Neuronal stem cell (in vitro differentiated cells): ENCODE measurements around the gene CACNA2D2.

Experiments used
- DNase-seq: peaks from one replicate; pipeline ENCODE4 v3.0.0-alpha.2; 2013; ENCODE audit warnings: low spot score
- H2AFZ ChIP-seq: one replicate; pipeline ENCODE4 v1.6.1; 2013; ENCODE audit warnings: mild to moderate bottlenecking, low read length, inconsistent platforms
- H2AK5ac ChIP-seq: 2 replicates; pipeline ENCODE4 v1.6.1; 2013; ENCODE audit warnings: low read depth, mild to moderate bottlenecking, inconsistent platforms, low read length, moderate library complexity, mixed read lengths
- H2BK120ac ChIP-seq: 2 replicates; pipeline ENCODE4 v1.6.1; 2013; ENCODE audit warnings: low read depth, mild to moderate bottlenecking, inconsistent platforms, low read length, moderate library complexity, mixed read lengths
- H2BK12ac ChIP-seq: one replicate; pipeline ENCODE4 v1.6.1; 2013; ENCODE audit warnings: low read length, inconsistent platforms
- H2BK15ac ChIP-seq: 2 replicates; pipeline ENCODE4 v1.6.1; 2013; ENCODE audit warnings: mild to moderate bottlenecking, low read length, inconsistent platforms, mixed read lengths
- H2BK5ac ChIP-seq: one replicate; pipeline ENCODE4 v1.6.1; 2013; ENCODE audit warnings: inconsistent platforms, mild to moderate bottlenecking, low read length, moderate library complexity
- H3K14ac ChIP-seq: one replicate; pipeline ENCODE4 v1.6.1; 2013; ENCODE audit warnings: low read length, inconsistent platforms
- H3K18ac ChIP-seq: 2 replicates; pipeline ENCODE4 v1.6.1; 2013; ENCODE audit warnings: low read length, inconsistent platforms
- H3K23ac ChIP-seq: 2 replicates; pipeline ENCODE4 v1.6.1; 2013; ENCODE audit warnings: low read depth, mild to moderate bottlenecking, mixed read lengths, low read length, inconsistent platforms; ENCODE audit not compliant: poor library complexity
- H3K27ac ChIP-seq: replicated peaks from 3 replicates; pipeline ENCODE4 v1.5.1; 2013; ENCODE audit warnings: low read length, inconsistent platforms
- H3K27me3 ChIP-seq, 3 experiments: 2 replicates each; pipeline ENCODE4 v1.6.1; 2013; ENCODE audit warnings: low read length in 3 of 3, mild to moderate bottlenecking in 2 of 3, inconsistent platforms in 1 of 3, low read depth in 1 of 3, mixed read lengths in 1 of 3, moderate library complexity in 1 of 3; ENCODE audit not compliant: control insufficient read depth in 3 of 3, insufficient read depth in 3 of 3
- H3K36me3 ChIP-seq, 2 donors: replicated peaks in 1 of 2; 2 replicates each; pipeline ENCODE4 v1.6.1; 2013; ENCODE audit warnings: low read length in 2 of 2; ENCODE audit not compliant: control insufficient read depth in 2 of 2, insufficient read depth in 2 of 2
- H3K4ac ChIP-seq: 2 replicates; pipeline ENCODE4 v1.6.1; 2013; ENCODE audit warnings: inconsistent platforms, mild to moderate bottlenecking, low read length, moderate library complexity
- H3K4me1 ChIP-seq, 2 donors: 1 replicate in 1 of 2; 2 replicates in 1 of 2; pipeline ENCODE4 v1.6.1; 2013; ENCODE audit warnings: low read length in 2 of 2, low read depth in 1 of 2; ENCODE audit not compliant: control insufficient read depth in 2 of 2, insufficient read depth in 1 of 2
- H3K4me2 ChIP-seq: one replicate; pipeline ENCODE4 v1.6.1; 2013; ENCODE audit warnings: mild to moderate bottlenecking, low read length, inconsistent platforms; ENCODE audit not compliant: insufficient read depth, poor library complexity, severe bottlenecking
- H3K4me3 ChIP-seq, 2 donors: 2 replicates each; pipeline ENCODE4 v1.5.1; 2013; ENCODE audit warnings: low read length in 2 of 2, mild to moderate bottlenecking in 2 of 2, inconsistent platforms in 1 of 2, moderate library complexity in 1 of 2
- H3K79me1 ChIP-seq: one replicate; pipeline ENCODE4 v1.6.1; 2013; ENCODE audit warnings: low read depth, mild to moderate bottlenecking, inconsistent platforms, low read length, moderate library complexity
- H3K9ac ChIP-seq: one replicate; pipeline ENCODE4 v1.6.1; 2013; ENCODE audit warnings: mild to moderate bottlenecking, low read depth, low read length, inconsistent platforms; ENCODE audit not compliant: poor library complexity
- H3K9me3 ChIP-seq, 2 donors: replicated peaks in 1 of 2; 2 replicates each; pipeline versions ENCODE3 to v1.6.1; 2013; ENCODE audit warnings: low read length in 2 of 2, mild to moderate bottlenecking in 2 of 2, inconsistent platforms in 1 of 2, low read depth in 1 of 2, mixed read lengths in 1 of 2, moderate library complexity in 1 of 2; ENCODE audit not compliant: control insufficient read depth in 2 of 2, insufficient read depth in 1 of 2
- H4K8ac ChIP-seq: one replicate; pipeline ENCODE4 v1.6.1; 2013; ENCODE audit warnings: low read depth, mild to moderate bottlenecking, inconsistent platforms, low read length, moderate library complexity
- H4K91ac ChIP-seq: one replicate; pipeline ENCODE4 v1.6.1; 2013; ENCODE audit warnings: low read length, low read depth, mild to moderate bottlenecking, inconsistent platforms; ENCODE audit not compliant: poor library complexity
- WGBS, 2 donors: extraction: QIAGEN DNeasy Blood & Tissue Kit; methylation state at CpG; one replicate each; pipeline ENCODE4 v1.1.7; 2013; ENCODE audit warnings: missing lambda C conversion rate in 2 of 2, mixed read lengths in 1 of 2; ENCODE audit not compliant: insufficient read length in 2 of 2, insufficient replicate concordance in 1 of 2; ENCODE audit errors: extremely low coverage in 2 of 2; 5-methylcytosine and 5-hydroxymethylcytosine counted together

CACNA2D2 gene

DNA sequence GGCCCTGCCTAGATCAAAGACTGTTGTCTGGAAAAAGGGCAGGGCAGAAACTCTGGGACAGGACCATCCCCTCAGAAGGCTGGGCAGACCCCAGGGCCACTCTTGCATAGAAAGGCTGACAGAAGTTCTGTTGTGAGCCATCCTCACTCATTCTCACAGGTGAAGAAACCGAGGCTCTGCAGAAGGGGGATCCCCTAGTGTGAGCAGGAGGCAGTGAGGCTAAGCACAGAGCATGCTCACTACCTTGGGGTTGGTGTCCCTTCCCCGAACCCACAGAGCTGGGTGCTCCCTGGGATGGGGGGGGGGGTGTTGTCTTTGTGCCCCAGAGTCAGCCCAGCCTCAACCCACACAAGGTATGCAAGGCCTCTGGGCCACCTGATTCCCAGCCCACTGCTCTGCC is 93.2 kb downstream of the CACNA2D2 start:
- no peak for DNase-seq
- Histone ChIP-seq H3K4me1 (no peaks in the 10 kb centered on the region), H4K8ac (no peak overlapping the region), H3K79me1 (peaks cover 2% of the 10 kb centered on the region), H3K23ac (no peak overlapping the region), H3K27ac (no peak overlapping the region), H3K14ac (no peak overlapping the region), H3K4ac (no peak overlapping the region), H3K4me2 (no peak overlapping the region), H2BK15ac (no peak overlapping the region), H2AFZ (no peak overlapping the region), H4K91ac (no peak overlapping the region), H3K36me3 (no peaks in the 10 kb centered on the region), H3K9ac (no peak overlapping the region), H3K9me3 (peaks cover 0 to 2% of the 10 kb centered on the region in 2 donors), H3K4me3 (no peak overlapping the region), H3K18ac (no peak overlapping the region), H2BK5ac (no peak overlapping the region), H2AK5ac (no peak overlapping the region), H3K27me3 (peaks cover 0 to 35% (median 0%) of the 10 kb centered on the region in 3 experiments), H2BK12ac (no peak overlapping the region), H2BK120ac (no peak overlapping the region)
- no CpG with 5 or more reads among the region's 2 CpGs for WGBS, 2 donors

DNA sequence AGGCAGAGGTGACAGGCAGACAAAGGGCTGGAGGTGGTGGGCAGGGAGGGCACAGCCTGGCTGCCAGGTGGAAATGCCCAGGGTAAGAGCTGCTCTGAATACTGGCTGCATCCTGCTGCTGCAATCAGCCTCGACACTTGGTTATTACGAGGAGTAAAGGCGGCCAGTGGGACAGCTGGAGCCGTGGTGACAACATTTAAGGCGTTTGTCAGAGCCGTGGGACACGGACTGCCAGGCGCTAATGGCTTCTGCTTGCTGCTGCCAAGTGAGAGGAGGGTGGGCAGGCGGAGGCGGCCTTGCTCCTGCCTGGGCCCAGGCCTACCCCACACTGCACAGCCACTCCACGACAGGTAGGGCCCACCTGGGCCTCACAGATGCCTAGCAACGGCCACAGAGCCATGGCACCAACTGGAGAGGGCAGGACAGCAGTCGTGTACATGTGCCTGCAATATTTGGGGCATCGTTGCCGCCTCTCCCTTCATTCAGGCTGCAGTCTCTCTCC is 94.9 kb downstream of the CACNA2D2 start:
- peak overlapping the region; percentile 65 for H3K14ac ChIP-seq
- H3K9me3 ChIP-seq, result peaks cover 0 to 2% of the 10 kb centered on the region in 2 donors
- H3K36me3 ChIP-seq, result no peaks in the 10 kb centered on the region
- H3K27me3 ChIP-seq, result peaks cover 0 to 39% (median 0%) of the 10 kb centered on the region in 3 experiments
- no peak overlapping the region for H4K8ac ChIP-seq
- H2BK120ac ChIP-seq, result no peak overlapping the region
- no peak overlapping the region for H3K27ac ChIP-seq
- no peak overlapping the region for H4K91ac ChIP-seq
- no peak overlapping the region for H2AK5ac ChIP-seq
- no peak overlapping the region for H2BK5ac ChIP-seq
- H3K79me1 ChIP-seq, result peaks cover 2% of the 10 kb centered on the region
- H3K23ac ChIP-seq, result peak overlapping the region; percentile 38
- H3K4me1 ChIP-seq, result no peaks in the 10 kb centered on the region
- no peak overlapping the region for H2AFZ ChIP-seq
- H3K4me2 ChIP-seq, result no peak overlapping the region
- H3K9ac ChIP-seq, result peak overlapping the region; percentile 45
- peak overlapping the region; percentile 34 for H3K18ac ChIP-seq
- H2BK15ac ChIP-seq, result no peak overlapping the region
- H3K4me3 ChIP-seq, result no peak overlapping the region
- no peak overlapping the region for H2BK12ac ChIP-seq
- H3K4ac ChIP-seq, result no peak overlapping the region
- WGBS, 2 donors, result no CpG with 5 or more reads among the region's 15 CpGs
- DNase-seq, result no peak

DNA sequence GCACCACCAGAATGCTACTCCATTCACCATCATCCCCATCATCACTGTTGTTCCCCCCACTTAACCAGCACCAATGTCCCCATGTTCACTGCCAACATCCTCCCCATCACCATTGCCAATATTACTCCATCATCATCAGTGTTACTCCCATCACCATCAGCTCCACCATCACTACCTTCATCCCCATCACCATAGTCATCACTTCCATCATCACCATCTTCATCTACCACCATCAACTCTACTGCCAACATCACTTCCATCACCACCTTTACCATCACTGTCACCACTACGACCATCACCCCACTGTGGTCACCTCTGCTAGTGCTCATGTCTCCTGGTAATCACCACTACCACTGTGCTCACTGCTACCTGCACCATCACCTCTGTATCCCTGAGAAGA is 96.9 kb downstream of the CACNA2D2 start:
- no peak overlapping the region for H3K14ac ChIP-seq
- H2BK15ac ChIP-seq, result no peak overlapping the region
- H2AK5ac ChIP-seq, result no peak overlapping the region
- H2BK120ac ChIP-seq, result no peak overlapping the region
- no peak overlapping the region for H2AFZ ChIP-seq
- no peak overlapping the region for H3K4ac ChIP-seq
- no peak overlapping the region for H3K4me3 ChIP-seq
- no peak overlapping the region for H4K91ac ChIP-seq
- H3K79me1 ChIP-seq, result peaks cover 2% of the 10 kb centered on the region
- H2BK5ac ChIP-seq, result no peak overlapping the region
- peaks cover 0 to 43% (median 0%) of the 10 kb centered on the region in 3 experiments for H3K27me3 ChIP-seq
- H4K8ac ChIP-seq, result no peak overlapping the region
- no peak overlapping the region for H2BK12ac ChIP-seq
- H3K27ac ChIP-seq, result no peak overlapping the region
- no CpG with 5 or more reads among the region's 1 CpG for WGBS, 2 donors
- DNase-seq, result no peak
- no peak overlapping the region for H3K9ac ChIP-seq
- no peaks in the 10 kb centered on the region for H3K36me3 ChIP-seq
- H3K9me3 ChIP-seq, result peaks cover 0 to 2% of the 10 kb centered on the region in 2 donors
- H3K23ac ChIP-seq, result no peak overlapping the region
- no peak overlapping the region for H3K18ac ChIP-seq
- H3K4me2 ChIP-seq, result no peak overlapping the region
- no peaks in the 10 kb centered on the region for H3K4me1 ChIP-seq

DNA sequence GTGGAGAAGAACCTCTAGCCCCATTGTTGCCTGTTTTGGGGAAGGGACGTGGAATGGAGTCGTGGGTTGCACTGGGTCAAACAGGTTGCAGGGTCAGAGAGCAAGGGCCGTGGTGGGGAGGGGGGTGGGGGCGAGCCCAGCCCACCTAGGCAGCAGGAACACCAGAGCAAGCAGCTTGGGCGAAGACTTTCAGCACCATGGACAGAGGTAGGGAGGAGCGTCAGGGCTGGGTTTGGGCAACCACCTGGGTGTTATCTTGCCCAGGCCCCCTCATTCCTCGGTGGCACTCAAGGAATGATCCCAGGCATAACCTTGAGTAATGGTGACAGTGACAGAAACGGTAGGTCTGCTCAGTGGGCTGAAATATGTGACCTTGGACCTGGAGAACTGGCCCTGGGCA is 98.2 kb downstream of the CACNA2D2 start:
- H4K91ac ChIP-seq, result no peak overlapping the region
- no peak overlapping the region for H2BK5ac ChIP-seq
- H3K9me3 ChIP-seq, result no peaks in the 10 kb centered on the region
- H3K23ac ChIP-seq, result no peak overlapping the region
- H3K14ac ChIP-seq, result no peak overlapping the region
- H2AK5ac ChIP-seq, result no peak overlapping the region
- DNase-seq, result peak; percentile 76
- H2BK12ac ChIP-seq, result no peak overlapping the region
- H3K18ac ChIP-seq, result no peak overlapping the region
- no peaks in the 10 kb centered on the region for H3K4me1 ChIP-seq
- no peak overlapping the region for H3K9ac ChIP-seq
- peaks cover 5% of the 10 kb centered on the region for H3K79me1 ChIP-seq
- no peak overlapping the region for H3K27ac ChIP-seq
- H3K36me3 ChIP-seq, result no peaks in the 10 kb centered on the region
- H3K27me3 ChIP-seq, result peaks cover 0 to 37% (median 0%) of the 10 kb centered on the region in 3 experiments
- H3K4me2 ChIP-seq, result no peak overlapping the region
- H2BK15ac ChIP-seq, result no peak overlapping the region
- H4K8ac ChIP-seq, result no peak overlapping the region
- H2AFZ ChIP-seq, result no peak overlapping the region
- WGBS, 2 donors, result no CpG with 5 or more reads among the region's 8 CpGs
- no peak overlapping the region for H2BK120ac ChIP-seq
- no peak overlapping the region for H3K4ac ChIP-seq
- H3K4me3 ChIP-seq, result no peak overlapping the region
